Endothelial cell of umbilical vein (primary cell): Measurements from ENCODE around the gene KIF1B. TPM values are rescaled to one million over a fixed set of nuclear protein-coding genes. Genes with fewer than 3 reads are reported as not detected.

ENCODE experiments used
- BruUV-seq: library from RNA; stranded (reverse); fragments of 400-500 nt; replicated peaks from 2 replicates; lab custom pipeline; 2021; lab: Mats Ljungman, UMichigan
- CTCF ChIA-PET: fragments of 300-600, 350-600 bp; sonication (Branson Sonifier 250); formaldehyde crosslinking; loops from one replicate; lab custom pipeline; 2021; ENCODE audit warnings: antibody characterized with exemption, inconsistent platforms; lab: Charles Lee
- POLR2A ChIA-PET: fragments of 300-600, 350-600 bp; sonication (Branson Sonifier 250); formaldehyde crosslinking; loops from one replicate; lab custom pipeline; 2021; ENCODE audit warnings: antibody characterized with exemption, inconsistent platforms; lab: Charles Lee
- DNase-seq: peaks from one replicate; pipeline ENCODE4 v3.0.0-alpha.2; 2011; ENCODE audit warnings: low read depth, low spot score
- FAIRE-seq: peaks from 2 replicates; lab custom pipeline; 2011; peaks lifted over from hg19 to GRCh38; lab: Jason Lieb, UNC
- H2AFZ ChIP-seq: 2 replicates; pipeline ENCODE4 v1.6.0; 2012; ENCODE audit warnings: low read depth, low read length, control low read depth, inconsistent platforms
- H3K27ac ChIP-seq: 2 replicates; pipeline ENCODE4 v1.5.1; 2011; ENCODE audit warnings: low read depth, mild to moderate bottlenecking, control low read depth, low read length, moderate library complexity; ENCODE audit not compliant: insufficient read depth
- H3K27me3 ChIP-seq, 2 experiments: 2 replicates each; pipeline versions ENCODE4 v1.6.0 to v1.6.1; 2011; ENCODE audit warnings: low read length in 2 of 2, mixed read lengths in 1 of 2; ENCODE audit not compliant: control insufficient read depth in 2 of 2, insufficient read depth in 2 of 2
- H3K36me3 ChIP-seq, 2 experiments: 2 replicates in 1 of 2; 3 replicates in 1 of 2; pipeline ENCODE4 v1.5.1; 2011; ENCODE audit warnings: low read length in 2 of 2, mild to moderate bottlenecking in 1 of 2, moderate library complexity in 1 of 2; ENCODE audit not compliant: control insufficient read depth in 2 of 2, insufficient read depth in 2 of 2; ENCODE audit errors: extremely low read depth in 1 of 2
- H3K4me1 ChIP-seq: 3 replicates; pipeline ENCODE4 v1.5.1; 2011; ENCODE audit warnings: mild to moderate bottlenecking, low read length; ENCODE audit not compliant: control insufficient read depth, insufficient read depth; ENCODE audit errors: extremely low read depth
- H3K4me2 ChIP-seq: 2 replicates; pipeline ENCODE4 v1.6.1; 2011; ENCODE audit warnings: low read length, control low read depth, mixed read lengths; ENCODE audit not compliant: insufficient read depth
- H3K4me3 ChIP-seq, 3 experiments: fragments of 200-600 bp in 1 of 3; sonication (generic), shearing (Covaris generic) in 1 of 3; replicated peaks in 1 of 3; 2 replicates each; pipeline ENCODE4 v1.5.1; 2011 to 2016; ENCODE audit warnings: control low read depth in 3 of 3, low read length in 3 of 3, mild to moderate bottlenecking in 2 of 3, inconsistent platforms in 1 of 3, low read depth in 1 of 3, moderate library complexity in 1 of 3; ENCODE audit not compliant: insufficient read depth in 1 of 3
- H3K79me2 ChIP-seq: 2 replicates; pipeline ENCODE4 v1.6.0; 2012; ENCODE audit warnings: low read length, inconsistent platforms; ENCODE audit not compliant: control insufficient read depth, insufficient read depth
- H3K9ac ChIP-seq: replicated peaks from 2 replicates; pipeline ENCODE3; 2011; ENCODE audit warnings: low read length, control low read depth; ENCODE audit not compliant: insufficient read depth; ENCODE audit errors: extremely low read depth
- H3K9me1 ChIP-seq: replicated peaks from 3 replicates; pipeline ENCODE4 v1.6.0; 2011; ENCODE audit warnings: mild to moderate bottlenecking, low read length; ENCODE audit not compliant: control insufficient read depth, insufficient read depth; ENCODE audit errors: extremely low read depth
- H3K9me3 ChIP-seq: replicated peaks from 2 replicates; pipeline ENCODE4 v1.5.1; 2012; ENCODE audit warnings: low read length, inconsistent platforms; ENCODE audit not compliant: control insufficient read depth, insufficient read depth
- H4K20me1 ChIP-seq: replicated peaks from 2 replicates; pipeline ENCODE3; 2011; ENCODE audit warnings: mild to moderate bottlenecking, low read length; ENCODE audit not compliant: control insufficient read depth, insufficient read depth; ENCODE audit errors: extremely low read depth
- JUN ChIP-seq: IDR thresholded peaks from 2 replicates; pipeline ENCODE4 v1.6.1; 2011; ENCODE audit warnings: borderline replicate concordance, low read depth; ENCODE audit not compliant: insufficient read length, insufficient read depth
- MYC ChIP-seq: IDR thresholded peaks from one replicate; pipeline ENCODE4 v1.6.1; 2011; ENCODE audit warnings: mild to moderate bottlenecking, low read depth, low read length
- dilution Hi-C: fragments of 300-500 bp; cut with MboI; formaldehyde crosslinking; loops from one replicate; pipeline ENCODE4 v1.15.0; 2019; ENCODE audit warnings: low sequenced_read_pairs; ENCODE audit not compliant: extremely low pct_ligation_motif_present
- intact Hi-C: fragments of 100-400 bp; cut with micrococcal nuclease; formaldehyde crosslinking; loops from one replicate; pipeline ENCODE4 v1.10.0; 2022
- polyA plus RNA-seq, 4 experiments: library from polyadenylated mRNA; depleted of rRNA in 3 of 4; stranded (reverse) in 3 of 4; unstranded in 1 of 4; fragments of >200 nt; gene quantifications; 2 replicates each; pipeline versions ENCODE4 v1.2.1 to v1.2.3, GENCODE V29; 2011 to 2012; ENCODE audit warnings: missing spikeins in 1 of 4
- total RNA-seq: library from RNA; stranded (reverse); gene quantifications from 2 replicates; pipeline ENCODE4 v1.2.3, GENCODE V29; 2021

Gene KIF1B
- total and polyA plus RNA-seq, 2 donors (not counting 3 experiments of a cell fraction or from before 2014, with no cell fraction given), result 14.8 to 58.6 TPM

GRCh38 chr1:10400013-10400412 lies 189.6 kb downstream of the KIF1B start:
- Histone ChIP-seq H3K27ac (peak overlapping the region; percentile 76), H3K4me1 (peaks cover 38% of the 10 kb centered on the region), H3K9me3 (no peaks in the 10 kb centered on the region), H3K27me3 (no peaks in the 10 kb centered on the region), H3K9me1 (no peaks in the 10 kb centered on the region), H3K79me2 (peaks cover 39% of the 10 kb centered on the region), H3K36me3 (peaks cover 5 to 13% of the 10 kb centered on the region in 2 experiments), H3K9ac (peak overlapping the region; percentile 94), H3K4me3 (peak overlapping the region; percentile 67 to 96 (median 95)), H3K4me2 (peak overlapping the region; percentile 88), H4K20me1 (no peaks in the 10 kb centered on the region), H2AFZ (no peak overlapping the region)
- TF ChIP-seq MYC (no peak), JUN (no peak)
- DNase-seq, result peak; percentile 8
- dilution Hi-C loops, result no loop called here
- no TSS peak for BruUV-seq
- intact Hi-C loops, result no loop called here
- CTCF ChIA-PET, result interaction anchor here (0.9 to 3.3 kb wide), 4 partner anchors 13 to 95 kb away, joined by 3 to 32 read pairs (median 13); partner anchors contain the start of gene CENPS
- no peak for FAIRE-seq
- POLR2A ChIA-PET, result interaction anchor here (1.8 to 2.4 kb wide), 2 partner anchors 13 to 16 kb away, joined by 10 to 32 read pairs; no protein-coding TSS in a partner anchor

- Histone ChIP-seq H2AFZ (no peak overlapping the region), H3K79me2 (peaks cover 40% of the 10 kb centered on the region), H4K20me1 (no peaks in the 10 kb centered on the region), H3K4me2 (peak overlapping the region; percentile 88), H3K4me1 (peaks cover 38% of the 10 kb centered on the region), H3K27me3 (no peaks in the 10 kb centered on the region), H3K9me1 (no peaks in the 10 kb centered on the region), H3K9ac (no peak overlapping the region), H3K4me3 (no peak overlapping the region), H3K9me3 (no peaks in the 10 kb centered on the region), H3K36me3 (peaks cover 10 to 14% of the 10 kb centered on the region in 2 experiments), H3K27ac (no peak overlapping the region)
- no TSS peak for BruUV-seq
- FAIRE-seq (no peak), DNase-seq (no peak)
- ChIA-PET CTCF (interaction anchor here (1.1 to 3.3 kb wide), 3 partner anchors 14 to 94 kb away, joined by 3 to 21 read pairs (median 4); no protein-coding TSS in a partner anchor), POLR2A (interaction anchor here (0.6 kb wide), 2 partner anchors 19 to 25 kb away, joined by 3 to 8 read pairs; no protein-coding TSS in a partner anchor)
- intact Hi-C loops, result no loop called here
- TF ChIP-seq JUN, result no peak
- dilution Hi-C loops, result no loop called here
These were observed 190.9 kb downstream of the KIF1B start for GRCh38 chr1:10401281-10401680.
